A172 (cell line): ENCODE measurements around the gene SGCD. TPM values are rescaled to one million over a fixed set of nuclear protein-coding genes. Genes with fewer than 3 reads are reported as not detected.

Source experiments
- DNase-seq: peaks from one replicate; pipeline ENCODE4 v3.0.0-alpha.2; 2015; ENCODE audit warnings: low spot score
- total RNA-seq: library from RNA; depleted of rRNA; stranded (reverse); fragments of >200 nt; shearing (Covaris generic); gene quantifications from 2 replicates; pipeline ENCODE4 v1.2.3, GENCODE V29; 2014

The SGCD gene
- total RNA-seq, 1 experiment from 2014 or later, result 8.5 TPM

DNA sequence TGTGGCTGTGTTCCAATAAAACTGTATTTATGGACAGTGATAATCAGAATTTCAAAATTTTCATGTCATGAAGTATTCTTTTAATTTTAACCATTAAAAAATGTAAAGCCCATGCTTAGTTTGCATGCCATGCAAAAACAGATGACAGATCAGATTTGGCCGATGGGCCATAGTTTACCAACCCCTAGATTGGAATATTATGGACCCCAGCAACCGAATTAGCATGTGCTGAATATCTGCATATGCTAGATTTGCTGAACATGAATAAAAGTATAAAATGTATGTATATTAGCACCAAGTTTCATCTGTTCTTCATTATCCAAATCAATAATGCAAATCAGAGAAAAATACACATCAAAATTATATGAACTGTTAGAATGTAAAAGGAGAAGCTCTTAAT is 364.6 kb downstream of the SGCD start:
- no peak for DNase-seq

DNA sequence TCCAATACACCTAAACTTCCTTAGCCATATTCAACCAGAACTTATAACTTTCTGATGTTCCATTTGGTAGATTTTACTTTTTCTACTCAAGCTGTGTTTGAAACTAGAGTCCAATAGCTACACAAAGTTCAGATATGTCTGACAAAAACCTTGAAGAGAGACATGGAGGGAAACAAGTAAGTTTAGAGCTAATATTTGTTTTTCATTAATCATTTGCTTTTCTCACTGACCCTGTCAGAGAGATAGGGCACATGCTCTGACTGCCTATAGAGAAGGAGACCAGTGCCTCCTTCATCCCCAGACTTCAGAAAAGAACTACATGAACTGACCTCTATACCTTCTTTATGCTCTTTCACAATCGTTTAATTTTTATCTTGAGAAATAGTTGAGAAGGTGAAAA is 366.1 kb downstream of the SGCD start:
- no peak for DNase-seq

DNA sequence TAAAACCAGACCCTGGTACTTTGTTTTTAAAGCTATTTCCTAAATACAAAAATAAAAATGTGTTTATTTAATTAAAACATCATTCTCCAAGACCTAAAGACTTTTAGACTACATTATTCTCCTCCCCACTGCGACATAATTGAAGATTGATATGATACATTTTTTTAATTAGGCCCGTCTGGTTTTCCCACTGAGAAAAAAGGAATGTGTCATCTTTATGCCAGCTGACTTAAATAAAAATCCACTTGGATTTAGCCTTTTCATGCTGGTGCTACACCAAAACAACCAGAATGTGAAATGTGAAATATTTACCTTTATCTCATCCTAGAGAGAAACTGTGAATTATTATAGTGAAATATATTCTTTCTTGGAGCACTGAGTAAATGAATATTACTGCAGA is 367.6 kb downstream of the SGCD start:
- no peak for DNase-seq

DNA sequence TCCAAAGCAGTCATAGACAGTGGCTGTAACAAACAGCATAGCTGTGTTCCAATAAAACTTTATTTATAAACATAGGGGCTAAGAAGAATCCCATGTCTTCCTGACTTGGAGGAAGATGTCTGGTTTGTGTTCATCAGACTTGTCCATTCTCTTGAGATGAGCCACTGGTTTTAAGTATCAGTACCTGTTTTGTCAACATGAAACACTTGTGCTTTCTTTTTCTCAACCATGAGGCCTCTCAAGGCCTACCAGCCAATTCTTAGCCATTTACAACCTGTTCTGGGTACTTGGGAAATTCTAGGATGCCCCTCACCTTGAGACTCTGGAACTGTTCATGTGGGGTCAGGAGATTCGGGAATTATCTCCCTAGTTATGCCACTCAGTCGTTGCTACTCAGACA is 368.8 kb downstream of the SGCD start:
- DNase-seq, result no peak

DNA sequence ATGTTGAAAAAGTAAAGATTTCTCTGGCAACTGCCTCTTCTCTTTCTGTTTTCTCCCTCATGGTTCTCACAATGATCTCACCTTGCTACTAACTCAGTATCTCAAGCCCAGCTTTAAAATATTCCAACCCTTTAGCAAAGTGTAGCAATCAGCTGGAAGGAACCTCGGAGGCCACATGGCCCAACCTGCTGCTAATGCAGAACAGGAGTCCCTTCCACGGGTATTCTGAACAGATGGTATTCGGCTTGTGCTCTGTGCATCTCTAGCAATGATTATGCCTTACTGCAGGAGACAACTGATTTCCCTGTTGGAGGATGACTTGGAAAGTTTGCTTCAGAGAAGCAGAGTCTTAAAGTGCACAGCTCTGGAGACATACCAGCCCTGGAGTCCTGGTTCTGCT is 371.4 kb downstream of the SGCD start:
- DNase-seq, result no peak

DNA sequence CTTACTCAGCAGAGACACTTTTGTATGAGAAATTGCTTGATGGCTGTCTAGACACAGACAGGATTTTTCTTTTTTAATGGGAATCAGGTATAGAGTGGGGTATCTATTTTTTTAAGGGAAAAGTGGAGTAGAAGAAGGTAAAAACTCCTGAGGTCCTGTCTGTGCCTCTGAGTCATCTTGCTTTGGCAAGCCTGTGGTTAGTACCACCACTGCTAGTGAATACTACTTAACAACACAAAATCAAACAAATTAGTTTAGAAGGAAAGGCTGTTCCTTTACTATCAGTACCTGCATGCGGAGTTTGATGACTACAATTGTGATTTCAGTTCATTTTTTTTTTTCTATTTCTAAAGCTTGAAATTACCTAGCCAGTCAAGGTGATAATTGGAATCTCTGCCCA is 372.2 kb downstream of the SGCD start:
- no peak for DNase-seq

DNA sequence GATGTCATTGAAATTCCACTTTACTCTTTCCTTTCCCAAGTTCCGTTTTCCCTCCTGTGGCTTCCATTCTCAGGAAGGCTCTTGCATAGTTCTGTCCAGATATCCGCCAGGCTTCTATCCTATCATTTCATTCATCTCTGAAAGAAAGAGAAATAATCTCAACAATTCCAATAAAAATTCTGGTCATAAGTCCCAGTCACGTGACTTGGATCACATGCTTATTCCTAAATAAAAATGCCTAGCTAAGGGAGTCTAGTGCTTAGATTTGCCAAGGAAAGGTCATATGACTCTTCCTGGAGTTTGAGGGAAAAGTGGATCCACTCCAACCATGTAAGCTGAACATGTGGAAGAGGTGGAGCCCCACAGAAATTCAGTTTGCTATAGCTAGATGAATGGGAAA is 377.2 kb downstream of the SGCD start:
- no peak for DNase-seq

DNA sequence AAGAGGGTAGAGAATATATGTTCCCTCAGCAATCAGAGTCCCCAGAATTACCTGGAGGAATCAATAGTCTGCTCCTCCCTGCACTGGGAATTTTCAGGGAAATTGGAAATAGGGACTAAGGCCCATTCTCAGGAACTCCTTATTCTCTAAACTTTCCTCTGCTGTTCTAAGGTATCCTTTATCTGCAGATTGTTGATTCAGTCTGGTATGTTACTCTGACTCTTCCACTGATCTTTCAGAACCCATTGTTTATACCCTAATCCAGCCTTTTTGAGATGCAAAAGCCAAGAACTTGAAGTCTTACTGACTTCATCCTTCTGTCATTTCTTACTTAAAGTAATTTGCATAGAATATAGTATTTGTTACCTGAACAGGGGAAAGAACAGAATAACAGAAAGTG is 379.7 kb downstream of the SGCD start:
- no peak for DNase-seq

DNA sequence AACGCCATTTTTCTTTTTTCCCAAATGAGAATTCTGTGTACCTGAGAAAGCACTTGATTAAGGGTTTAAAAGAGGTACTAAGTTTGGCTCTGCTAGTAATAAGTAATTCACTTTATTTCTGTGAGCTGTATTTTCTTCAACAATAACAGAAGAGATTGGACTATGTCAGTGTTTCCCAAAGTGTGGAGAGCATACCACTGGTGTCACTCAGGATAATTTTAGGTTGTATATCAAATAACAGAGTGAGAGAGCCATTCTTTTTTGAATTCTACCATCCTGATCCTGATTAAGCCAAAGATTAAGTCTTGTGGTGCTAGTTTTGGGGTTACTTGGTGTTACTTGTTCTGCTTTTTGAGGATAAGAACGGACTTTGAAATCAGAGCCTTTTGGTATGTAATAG is 380.8 kb downstream of the SGCD start:
- DNase-seq, result no peak

DNA sequence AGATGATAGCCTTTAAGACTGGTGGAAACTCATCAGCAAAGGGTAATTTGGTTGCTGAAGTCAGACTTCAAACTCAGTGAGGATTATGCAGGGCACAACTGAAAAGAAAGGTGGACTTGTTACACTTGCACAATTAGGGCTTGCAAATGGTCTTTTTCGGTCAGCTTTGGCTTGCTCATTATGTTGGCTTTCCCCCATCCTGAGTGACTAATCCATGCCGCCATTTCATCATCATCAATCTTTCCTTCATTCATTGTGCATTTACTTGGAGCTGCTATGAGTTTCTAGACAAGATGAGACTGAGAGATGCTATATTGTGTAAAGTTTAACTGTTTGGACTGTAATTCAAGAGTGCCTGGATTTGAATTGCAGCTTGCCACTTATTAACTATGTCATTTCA is 388.3 kb downstream of the SGCD start:
- DNase-seq, result no peak

DNA sequence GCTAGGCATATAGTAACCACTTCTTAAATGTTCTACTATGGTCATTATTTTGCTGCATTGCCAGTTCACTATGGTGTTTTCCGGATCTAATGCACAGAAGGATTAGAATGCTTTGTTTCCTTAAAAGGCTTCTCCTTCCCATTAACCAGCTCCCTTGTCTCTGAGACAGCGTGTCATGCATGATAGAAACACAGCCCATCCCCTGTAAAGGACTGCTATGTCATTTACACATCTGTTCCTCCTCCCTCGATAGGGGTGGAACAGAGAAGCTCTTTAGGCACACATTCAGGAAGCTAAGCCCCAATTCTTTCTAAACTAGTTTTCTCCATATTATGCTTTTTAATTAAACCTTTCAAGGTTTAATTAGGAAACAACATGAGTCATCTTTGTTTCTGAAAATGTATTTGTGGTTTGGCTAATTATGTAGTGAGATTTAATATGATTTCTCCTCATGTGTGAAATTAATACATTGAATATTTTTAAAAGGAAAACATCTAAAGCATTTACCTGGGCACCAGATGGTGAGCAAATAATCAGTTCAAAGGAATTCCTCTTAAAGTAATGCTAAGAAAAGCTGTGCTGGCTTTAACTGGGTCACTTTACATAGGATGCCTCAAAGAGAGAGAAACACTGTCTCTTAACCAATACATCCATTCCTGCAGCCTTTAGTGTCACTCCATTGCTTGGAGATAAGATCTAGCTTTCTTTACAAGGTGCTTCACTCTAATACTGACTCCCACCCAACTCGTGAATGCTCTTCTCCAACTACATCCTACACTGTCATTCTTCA is 389.8 kb downstream of the SGCD start:
- DNase-seq, result no peak

DNA sequence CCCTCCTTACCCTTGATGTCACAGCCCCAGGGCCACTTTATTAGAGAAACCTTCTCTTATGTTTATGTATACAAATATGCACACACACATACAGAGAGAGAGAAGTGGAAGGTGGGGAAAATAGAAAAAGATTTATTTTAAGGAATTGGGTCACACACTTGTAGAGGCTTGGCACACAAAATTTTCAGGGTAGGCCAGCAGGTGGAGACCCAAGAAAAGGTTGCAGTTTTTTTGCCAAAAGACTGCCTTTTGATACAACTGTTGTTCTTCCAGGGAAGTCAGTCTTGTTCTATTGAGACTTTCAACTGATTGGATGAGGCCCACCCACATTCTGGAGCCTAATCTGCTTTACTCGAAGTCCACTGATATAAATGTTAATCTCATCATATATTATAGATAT is 392.0 kb downstream of the SGCD start:
- no peak for DNase-seq

DNA sequence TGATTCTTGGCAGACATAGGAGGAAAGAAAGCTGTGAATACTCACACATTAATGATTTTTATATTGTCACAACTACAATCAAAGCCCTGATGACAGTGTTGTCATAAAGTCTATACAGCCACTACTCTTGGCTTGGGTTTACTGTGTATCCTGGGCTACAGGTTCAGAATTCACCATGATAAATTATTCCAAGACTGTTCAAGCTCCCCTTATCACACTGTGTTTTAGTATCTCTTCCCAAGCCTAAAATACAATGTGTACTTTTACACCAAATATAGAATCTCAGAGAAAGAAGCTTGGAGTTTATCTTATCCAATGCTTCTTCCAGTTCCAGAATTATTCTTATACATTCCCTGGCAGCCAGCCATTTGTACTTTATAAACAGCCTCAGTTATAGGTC is 395.4 kb downstream of the SGCD start:
- no peak for DNase-seq

DNA sequence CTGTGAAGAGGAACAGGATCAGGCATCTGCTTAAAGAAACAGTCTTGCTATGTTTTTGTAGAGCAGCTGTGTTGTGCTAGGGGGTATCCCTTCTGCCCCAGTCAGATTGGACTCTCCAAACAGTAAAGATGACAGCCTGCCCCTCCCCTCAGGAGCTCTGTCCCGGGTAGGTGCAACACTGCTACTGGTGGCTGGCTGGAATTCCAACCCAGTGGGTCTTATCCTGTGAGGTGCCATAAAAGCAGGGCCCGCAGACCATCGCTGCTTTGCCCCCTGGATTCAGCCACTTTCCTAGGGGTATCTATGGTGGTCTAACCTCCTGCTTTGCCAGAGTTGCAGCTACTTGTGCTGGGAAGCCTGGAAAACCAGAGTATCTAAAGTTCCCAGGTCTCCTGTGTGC is 408.5 kb downstream of the SGCD start:
- no peak for DNase-seq

DNA sequence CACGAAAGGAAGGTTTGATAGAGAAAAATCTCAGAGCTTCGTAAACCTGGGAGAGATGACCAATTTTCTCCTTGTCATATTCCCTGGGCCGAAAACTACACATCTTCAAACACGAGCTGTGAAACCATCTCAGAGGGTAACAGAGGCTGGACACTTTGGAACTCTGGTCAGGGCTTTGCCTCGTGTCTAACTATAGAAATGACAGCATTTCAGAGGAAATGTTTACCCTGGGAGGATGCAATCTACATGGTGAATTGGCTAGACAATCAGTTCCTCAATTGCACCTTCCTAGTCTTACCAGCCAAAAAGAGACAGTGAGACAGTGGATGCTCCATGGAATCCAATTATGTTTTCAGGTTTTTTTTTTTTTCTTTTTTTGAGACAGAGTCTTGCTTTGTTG is 414.6 kb downstream of the SGCD start:
- DNase-seq, result no peak

DNA sequence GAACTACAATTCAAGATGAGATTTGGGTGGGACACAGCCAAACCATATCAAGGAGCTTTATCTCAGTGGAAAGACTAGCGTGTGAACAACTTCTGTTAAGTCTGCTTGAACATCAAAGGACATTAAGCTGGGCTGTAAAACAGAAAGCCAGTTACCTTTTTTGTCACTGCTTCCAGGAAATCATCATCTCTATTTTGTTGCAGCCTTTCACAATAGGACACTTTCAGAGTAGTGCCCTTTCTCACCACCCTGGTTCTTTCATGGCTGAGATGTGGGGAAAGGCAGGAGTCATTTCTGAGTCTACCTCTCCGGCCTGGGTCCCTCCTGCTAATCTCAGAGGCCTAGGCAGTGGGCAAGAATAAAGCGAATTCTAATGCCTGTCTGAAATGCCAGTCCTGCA is 426.9 kb downstream of the SGCD start:
- no peak for DNase-seq

DNA sequence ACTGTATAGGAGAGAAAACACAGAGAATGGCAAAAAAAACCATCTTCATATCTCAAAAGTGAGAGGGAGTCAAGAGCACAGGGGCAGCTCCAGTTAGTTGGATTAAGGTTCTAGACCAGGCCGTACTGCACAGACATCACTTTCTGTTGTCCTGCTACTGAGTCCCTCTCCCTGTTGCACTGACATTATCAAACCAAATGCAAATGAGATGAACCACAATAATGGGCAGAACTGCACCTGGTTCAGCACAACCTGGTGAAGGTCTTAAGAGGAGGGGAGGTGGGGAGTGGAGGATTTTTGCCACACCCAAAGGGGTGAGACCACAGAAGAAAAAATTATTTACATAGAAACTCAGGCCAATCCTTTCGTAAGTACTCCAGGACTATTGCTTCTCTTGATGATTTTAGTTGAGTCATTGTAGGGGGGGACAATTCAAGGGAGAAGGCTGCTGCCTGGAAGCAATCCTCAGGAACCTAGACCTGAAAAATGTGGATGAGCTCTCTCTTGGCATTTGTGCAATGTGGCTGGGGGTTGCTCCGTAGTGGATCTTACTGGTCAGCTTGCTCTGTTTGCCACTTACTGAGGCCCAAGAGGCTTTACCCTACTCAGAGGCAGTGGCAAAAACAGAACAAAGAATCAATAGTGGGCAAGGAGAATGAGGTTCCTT is 428.6 kb downstream of the SGCD start:
- no peak for DNase-seq

DNA sequence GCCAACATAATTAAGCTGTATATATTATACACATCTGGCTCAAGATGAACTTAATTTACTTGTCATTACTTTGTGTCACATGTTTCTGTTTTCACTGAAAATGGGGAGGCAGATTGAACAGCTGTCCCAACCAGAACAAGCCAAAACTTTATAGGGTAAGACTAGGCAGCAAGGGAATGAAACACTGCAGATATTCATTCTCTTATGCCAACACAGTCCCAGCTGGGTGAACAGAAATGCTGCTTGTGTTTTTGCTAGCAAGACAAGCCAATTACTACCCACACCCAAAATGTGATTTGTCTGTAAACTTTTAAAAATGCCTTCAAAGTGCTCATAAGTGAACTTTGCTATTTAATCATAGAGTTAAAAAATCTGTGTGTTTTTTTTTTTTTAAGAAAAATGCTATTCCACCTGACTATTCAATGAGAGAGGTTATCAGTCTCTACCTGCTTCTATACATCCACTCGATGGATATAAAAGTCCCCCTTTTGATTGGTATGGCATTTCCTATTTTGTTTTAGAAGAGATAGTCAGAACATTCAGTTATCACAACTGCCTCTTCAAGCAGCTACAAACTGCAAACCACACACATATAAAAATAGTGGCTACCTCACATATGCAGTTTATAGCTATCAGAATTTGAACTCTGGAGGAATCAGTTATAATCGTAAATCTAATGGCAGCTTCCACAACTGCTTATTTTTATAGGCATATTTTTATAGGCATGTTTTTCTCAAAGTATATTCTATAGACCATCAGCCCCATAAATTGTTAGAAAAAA is 431.2 kb downstream of the SGCD start:
- no peak for DNase-seq

DNA sequence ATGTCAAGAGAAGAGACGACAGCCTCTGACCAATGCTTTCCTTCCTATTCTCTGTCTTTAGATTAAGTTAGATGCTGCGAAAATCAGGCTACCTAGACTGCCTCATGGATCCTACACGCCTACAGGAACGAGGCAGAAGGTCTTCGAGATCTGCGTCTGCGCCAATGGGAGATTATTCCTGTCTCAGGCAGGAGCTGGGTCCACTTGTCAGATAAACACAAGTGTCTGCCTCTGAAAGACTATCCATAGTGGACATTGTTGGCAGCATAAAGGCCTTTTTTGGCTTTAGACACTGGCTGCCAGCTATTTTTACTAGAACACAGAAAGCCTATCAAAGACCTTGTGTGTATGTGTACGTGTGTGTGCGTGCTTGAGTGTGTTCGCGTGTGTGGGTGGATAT is 432.2 kb downstream of the SGCD start:
- DNase-seq, result no peak

DNA sequence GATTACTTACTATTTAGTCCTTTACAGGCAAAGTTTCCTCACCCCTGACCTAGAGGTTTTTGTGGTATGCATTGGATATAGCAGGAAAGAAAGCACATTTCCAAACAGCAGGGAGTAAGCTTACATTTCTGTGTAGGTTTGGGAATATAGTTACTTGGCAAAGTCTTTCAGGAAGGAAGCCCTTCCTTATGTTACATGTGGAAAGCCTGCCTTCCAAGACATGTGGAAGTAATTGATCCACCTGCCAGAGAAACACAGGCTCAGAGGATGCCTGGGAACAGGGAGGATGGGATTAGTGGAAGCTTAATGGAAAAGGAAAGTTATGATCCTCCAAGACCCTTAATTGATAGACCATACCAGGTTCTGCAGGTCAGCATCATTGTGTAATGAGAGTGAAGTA is 435.8 kb downstream of the SGCD start:
- no peak for DNase-seq

DNA sequence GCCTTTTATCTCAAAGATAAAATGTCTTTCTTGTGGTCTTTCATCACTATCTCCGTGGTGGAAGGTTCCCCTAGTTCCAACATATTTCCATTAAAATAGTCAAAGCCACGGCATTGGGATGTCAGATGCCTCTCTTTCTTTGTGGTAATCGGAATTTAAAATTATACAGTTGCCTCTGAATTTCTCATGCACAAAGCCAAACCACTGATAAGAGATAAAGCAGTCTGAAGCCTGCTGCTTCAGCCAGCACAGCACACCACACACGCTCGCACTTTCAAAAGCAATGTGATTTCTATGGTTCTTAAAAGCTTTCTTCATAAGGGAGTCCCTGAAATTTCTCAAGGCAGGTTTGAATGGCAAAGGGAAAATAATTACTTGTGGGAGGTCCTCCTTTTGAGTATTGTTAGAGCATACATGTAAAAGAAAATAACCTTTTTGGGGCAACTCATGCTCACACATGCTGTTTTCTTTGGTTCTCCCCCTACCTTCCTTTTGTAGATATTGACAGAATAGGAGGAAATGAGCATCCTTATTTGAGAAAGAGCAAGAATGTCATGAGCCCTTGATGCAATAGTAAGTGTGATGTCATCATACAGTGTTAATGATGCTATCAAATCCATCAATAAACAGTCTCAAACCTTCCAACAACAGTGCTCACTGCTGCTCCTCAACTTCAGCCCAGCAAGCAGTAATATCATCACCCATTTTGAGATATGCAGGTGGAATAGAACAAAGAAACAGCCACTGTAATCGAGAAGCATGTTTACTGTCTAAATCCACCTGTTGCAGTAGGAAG is 437.4 kb downstream of the SGCD start:
- DNase-seq, result no peak

DNA sequence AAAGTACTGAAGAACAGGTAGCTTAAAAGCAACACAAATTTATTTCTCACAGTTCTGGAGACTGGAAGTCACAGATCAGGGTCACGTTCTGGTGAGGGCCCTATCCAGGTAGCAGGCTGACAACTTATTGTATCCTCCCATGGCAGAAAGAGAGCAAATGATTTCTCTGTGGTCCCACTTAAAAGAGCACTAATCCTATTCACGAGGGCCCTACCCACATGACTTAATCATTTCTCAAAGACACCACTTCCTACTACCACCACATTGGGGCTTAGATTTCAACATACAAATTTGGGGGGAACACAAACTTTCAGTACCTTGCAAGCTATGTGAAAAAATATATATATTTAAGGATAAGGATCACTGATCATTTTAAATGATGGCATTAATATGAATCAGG is 447.3 kb downstream of the SGCD start:
- no peak for DNase-seq
